B cell (primary cell): ENCODE results near the gene UBE2D3. TPM values are rescaled to one million over a fixed set of nuclear protein-coding genes. Genes with fewer than 3 reads are reported as not detected.

Experiments
- ATAC-seq: fragments of 200-7000 bp; cut with Tn5 transposase; one replicate; pipeline ENCODE4 v1.10.0; 2021; ENCODE audit warnings: low read depth, mild to moderate bottlenecking, moderate number of reproducible peaks, moderate library complexity
- CTCF ChIA-PET: fragments of 350-600 bp; sonication (Branson Sonifier 250); formaldehyde crosslinking; loops from one replicate; lab custom pipeline; 2021; ENCODE audit warnings: antibody characterized with exemption, inconsistent platforms; lab: Charles Lee
- POLR2A ChIA-PET: fragments of 350-600 bp; sonication (Branson Sonifier 250); formaldehyde crosslinking; loops from one replicate; lab custom pipeline; 2021; ENCODE audit warnings: antibody characterized with exemption; lab: Charles Lee
- DNase-seq: peaks from one replicate; pipeline ENCODE4 v3.0.0; 2013
- H2AFZ ChIP-seq: 2 replicates; pipeline ENCODE4 v1.6.1; 2012; ENCODE audit warnings: mild to moderate bottlenecking, low read depth, low read length; ENCODE audit not compliant: insufficient read depth, poor library complexity, severe bottlenecking
- H3K27ac ChIP-seq, 2 donors: 1 replicate in 1 of 2; 2 replicates in 1 of 2; pipeline ENCODE4 v1.5.1; 2012 to 2013; ENCODE audit warnings: low read length in 2 of 2, mild to moderate bottlenecking in 2 of 2, moderate library complexity in 1 of 2
- H3K27me3 ChIP-seq, 4 experiments: fragments of 200-600 bp in 1 of 4; sonication (generic) in 1 of 4; replicated peaks in 1 of 4; 1 replicate in 2 of 4; 2 replicates in 2 of 4; pipeline versions ENCODE4 v1.6.1 to v1.7.0; 2013 to 2016; ENCODE audit warnings: low read length in 3 of 4, mild to moderate bottlenecking in 2 of 4, mixed read lengths in 1 of 4, moderate library complexity in 1 of 4; ENCODE audit not compliant: insufficient read depth in 4 of 4, control insufficient read depth in 3 of 4; ENCODE audit errors: control extremely low read depth in 1 of 4
- H3K36me3 ChIP-seq, 2 experiments: replicated peaks in 1 of 2; 1 replicate in 1 of 2; 2 replicates in 1 of 2; pipeline versions ENCODE4 v1.6.1 to v1.7.1; 2013; ENCODE audit warnings: low read length in 1 of 2; ENCODE audit not compliant: insufficient read depth in 2 of 2, control insufficient read depth in 1 of 2; ENCODE audit errors: control extremely low read depth in 1 of 2, extremely low read depth in 1 of 2
- H3K4me1 ChIP-seq, 2 donors: fragments of 200-600 bp in 1 of 2; sonication (generic) in 1 of 2; 1 replicate in 1 of 2; 2 replicates in 1 of 2; pipeline versions ENCODE4 v1.5.1 to v1.6.1; 2013 to 2017; ENCODE audit warnings: low read length in 2 of 2; ENCODE audit not compliant: control insufficient read depth in 2 of 2, insufficient read depth in 2 of 2
- H3K4me2 ChIP-seq: replicated peaks from 2 replicates; pipeline ENCODE3; 2012; ENCODE audit warnings: mild to moderate bottlenecking, low read depth, low read length; ENCODE audit not compliant: poor library complexity, severe bottlenecking
- H3K4me3 ChIP-seq, 5 experiments: fragments of 200-600 bp in 1 of 5; sonication (generic) in 1 of 5; 1 replicate in 3 of 5; 2 replicates in 2 of 5; pipeline versions ENCODE4 v1.5.1 to v1.7.0; 2011 to 2016; ENCODE audit warnings: low read length in 4 of 5, mild to moderate bottlenecking in 4 of 5, low read depth in 2 of 5, control low read depth in 1 of 5, moderate library complexity in 1 of 5; ENCODE audit not compliant: insufficient read depth in 1 of 5; ENCODE audit errors: control extremely low read depth in 1 of 5, extremely low read depth in 1 of 5
- H3K79me2 ChIP-seq: fragments of 200-600 bp; sonication (generic); one replicate; pipeline ENCODE4 v1.6.0; 2016; ENCODE audit warnings: low read length; ENCODE audit not compliant: control insufficient read depth, insufficient read depth
- H3K9ac ChIP-seq: fragments of 200-600 bp; sonication (generic); 2 replicates; pipeline ENCODE4 v1.6.1; 2017; ENCODE audit warnings: mild to moderate bottlenecking, low read length, moderate library complexity
- H3K9me3 ChIP-seq, 3 donors: one replicate each; pipeline versions ENCODE4 v1.6.1 to v1.7.1; 2013; ENCODE audit warnings: low read length in 2 of 3; ENCODE audit not compliant: control insufficient read depth in 2 of 3, insufficient read depth in 1 of 3; ENCODE audit errors: control extremely low read depth in 1 of 3
- H4K20me1 ChIP-seq: 2 replicates; pipeline ENCODE4 v1.6.0; 2012; ENCODE audit warnings: mild to moderate bottlenecking, low read length; ENCODE audit not compliant: insufficient read depth, control insufficient read depth, poor library complexity, severe bottlenecking
- H3K27ac Mint-ChIP-seq: one replicate; pipeline ENCODE4 v1.8.0; 2021; ENCODE audit warnings: mixed read lengths
- H3K27me3 Mint-ChIP-seq: one replicate; pipeline ENCODE4 v1.8.0; 2021; ENCODE audit warnings: mixed read lengths
- H3K4me1 Mint-ChIP-seq: one replicate; pipeline ENCODE4 v1.8.0; 2021; ENCODE audit warnings: mixed read lengths
- H3K4me3 Mint-ChIP-seq: one replicate; pipeline ENCODE4 v1.8.0; 2021; ENCODE audit warnings: mixed read lengths
- H3K9me3 Mint-ChIP-seq: one replicate; pipeline ENCODE4 v1.8.0; 2022; ENCODE audit warnings: mixed read lengths; ENCODE audit not compliant: insufficient read depth
- CTCF ChIP-seq: fragments of 200-600 bp; IDR thresholded peaks from one replicate; pipeline ENCODE4 v1.8.0; 2022; ENCODE audit warnings: antibody characterized with exemption, mild to moderate bottlenecking
- EZH2 ChIP-seq: IDR thresholded peaks from 2 replicates; pipeline ENCODE4 v1.6.1; 2012; ENCODE audit warnings: borderline replicate concordance, low read depth, mild to moderate bottlenecking, moderate library complexity, low read length; ENCODE audit not compliant: insufficient read depth, poor library complexity, severe bottlenecking
- WGBS: methylation state at CpG from one replicate; pipeline ENCODE4 v1.1.5; 2013; ENCODE audit warnings: missing lambda C conversion rate; ENCODE audit not compliant: insufficient coverage; 5-methylcytosine and 5-hydroxymethylcytosine counted together
- intact Hi-C: fragments of 100-400 bp; cut with micrococcal nuclease; formaldehyde crosslinking; loops from one replicate; pipeline ENCODE4 v1.10.0; 2022
- polyA plus RNA-seq: library from polyadenylated mRNA; depleted of rRNA; stranded (reverse); fragments of >200 nt; gene quantifications from 2 replicates; pipeline ENCODE4 v1.2.3, GENCODE V29; 2012
- total RNA-seq, 2 donors: library from RNA; stranded (reverse); fragments of 120-200 nt in 1 of 2; gene quantifications; 1 replicate in 1 of 2; 2 replicates in 1 of 2; pipeline versions ENCODE4 v1.2.3 to v1.2.4, GENCODE V29; 2013 to 2022

The UBE2D3 gene
- total and polyA plus RNA-seq, 2 donors (not counting 1 experiment from before 2014, with no cell fraction given), result 223 to 264 TPM

- ChIA-PET POLR2A (no interaction called here), CTCF (interaction anchor here (0.7 kb wide), 1 partner anchor 9 kb away, joined by 4 read pairs; the partner anchor contains the start of gene UBE2D3)
- H3K27me3 ChIP-seq, result no peaks in the 10 kb centered on the region
- H3K79me2 ChIP-seq, result peaks cover 9% of the 10 kb centered on the region
- H4K20me1 ChIP-seq, result no peaks in the 10 kb centered on the region
- no peak overlapping the region for H2AFZ ChIP-seq
- no peak overlapping the region for H3K9ac ChIP-seq
- H3K9me3 Mint-ChIP-seq, result peaks cover 3% of the 10 kb centered on the region
- no peak overlapping the region for H3K4me3 Mint-ChIP-seq
- H3K4me1 ChIP-seq, result no peaks in the 10 kb centered on the region
- ATAC-seq (no peak), DNase-seq (no peak)
- no peak overlapping the region for H3K27ac Mint-ChIP-seq
- no peak for TF ChIP-seq EZH2
- no peak for TF ChIP-seq CTCF
- H3K27ac ChIP-seq, result no peak overlapping the region
- H3K27me3 Mint-ChIP-seq, result no peaks in the 10 kb centered on the region
- WGBS, result no CpG with 5 or more reads among the region's 1 CpG
- H3K4me1 Mint-ChIP-seq, result no peaks in the 10 kb centered on the region
- H3K4me3 ChIP-seq, result no peak overlapping the region
- no peak overlapping the region for H3K4me2 ChIP-seq
- intact Hi-C loops, result no loop called here
- H3K36me3 ChIP-seq, result no peaks in the 10 kb centered on the region
- peaks cover 0 to 3% (median 1%) of the 10 kb centered on the region in 3 donors for H3K9me3 ChIP-seq
Measured at GRCh38 chr4:102836596-102836995, 9.2 kb upstream of the UBE2D3 start.

- POLR2A ChIA-PET, result no interaction called here
- peaks cover 14% of the 10 kb centered on the region for H3K4me1 Mint-ChIP-seq
- H3K9ac ChIP-seq, result no peak overlapping the region
- no peak overlapping the region for H3K27ac Mint-ChIP-seq
- H3K9me3 Mint-ChIP-seq, result no peaks in the 10 kb centered on the region
- intact Hi-C loops, result no loop called here
- H3K27me3 ChIP-seq, result no peaks in the 10 kb centered on the region
- no peaks in the 10 kb centered on the region for H3K9me3 ChIP-seq
- H3K4me2 ChIP-seq, result no peak overlapping the region
- ATAC-seq (no peak), DNase-seq (no peak)
- WGBS, result no CpG with 5 or more reads among the region's 1 CpG
- peaks cover 23% of the 10 kb centered on the region for H3K79me2 ChIP-seq
- H2AFZ ChIP-seq, result no peak overlapping the region
- CTCF ChIA-PET, result no interaction called here
- no peak overlapping the region for H3K4me3 ChIP-seq
- peaks cover 7 to 11% of the 10 kb centered on the region in 2 donors for H3K4me1 ChIP-seq
- no peak overlapping the region for H3K4me3 Mint-ChIP-seq
- no peaks in the 10 kb centered on the region for H4K20me1 ChIP-seq
- H3K27me3 Mint-ChIP-seq, result no peaks in the 10 kb centered on the region
- no peak overlapping the region for H3K27ac ChIP-seq
- TF ChIP-seq EZH2 (no peak), CTCF (no peak)
- H3K36me3 ChIP-seq, result no peaks in the 10 kb centered on the region
Measured at GRCh38 chr4:102832667-102833066, 5.3 kb upstream of the UBE2D3 start.
